Cardiac fibroblast (primary cell): Measurements from ENCODE around the gene ACOXL.

Source experiments
- DNase-seq, 2 donors: peaks; one replicate each; pipeline versions ENCODE4 v3.0.0 to v3.0.0-alpha.2; 2010; ENCODE audit warnings: low read depth in 2 of 2
- H3K4me3 ChIP-seq, 2 donors: replicated peaks in 1 of 2; 1 replicate in 1 of 2; 2 replicates in 1 of 2; pipeline ENCODE4 v1.5.1; 2011; ENCODE audit warnings: low read depth in 2 of 2, low read length in 2 of 2, mild to moderate bottlenecking in 2 of 2, moderate library complexity in 1 of 2
- CTCF ChIP-seq: IDR thresholded peaks from one replicate; pipeline ENCODE4 v1.5.1; 2011; ENCODE audit warnings: low read depth, mild to moderate bottlenecking, low read length, inconsistent platforms

Gene ACOXL

GRCh38 chr2:110746586-110747521 lies 14.5 kb downstream of the ACOXL start:
- H3K4me3 ChIP-seq: no peak overlapping the region
- DNase-seq: no peak
- TF ChIP-seq CTCF: no peak

- DNase-seq: no peak
- TF ChIP-seq CTCF: no peak
- no peak overlapping the region for H3K4me3 ChIP-seq
These were observed 15.4 kb downstream of the ACOXL start for GRCh38 chr2:110747522-110748488.

GRCh38 chr2:110748489-110748867 lies 16.1 kb downstream of the ACOXL start:
- TF ChIP-seq CTCF: no peak
- H3K4me3 ChIP-seq: no peak overlapping the region
- no peak for DNase-seq

GRCh38 chr2:110751642-110752041 lies 19.3 kb downstream of the ACOXL start:
- H3K4me3 ChIP-seq: no peak overlapping the region
- TF ChIP-seq CTCF: no peak
- no peak for DNase-seq

- no peak overlapping the region for H3K4me3 ChIP-seq
- TF ChIP-seq CTCF: no peak
- no peak for DNase-seq
These were observed 20.5 kb downstream of the ACOXL start for GRCh38 chr2:110752871-110753270.

GRCh38 chr2:110755491-110756078 lies 23.2 kb downstream of the ACOXL start:
- no peak overlapping the region for H3K4me3 ChIP-seq
- peak; percentile 27 to 37 for DNase-seq
- TF ChIP-seq CTCF: peak; percentile 44
